Gastroesophageal sphincter (tissue), 4 donors: ENCODE results near the gene GPLD1. TPM values are rescaled to one million over a fixed set of nuclear protein-coding genes. Genes with fewer than 3 reads are reported as not detected.

ENCODE experiments used
- ATAC-seq: fragments of 150-250 bp; one replicate; pipeline ENCODE4 v1.9.1; 2016; ENCODE audit warnings: mild to moderate bottlenecking, moderate library complexity
- H3K27ac ChIP-seq, 4 donors: fragments of 200-600 bp; sonication (generic) in 3 of 4; 1 replicate in 3 of 4; 2 replicates in 1 of 4; pipeline ENCODE4 v1.5.1; 2016 to 2019
- H3K27me3 ChIP-seq: fragments of 200-600 bp; sonication (generic); one replicate; pipeline ENCODE4 v1.5.1; 2019
- H3K36me3 ChIP-seq, 2 donors: fragments of 200-600 bp; sonication (generic); one replicate each; pipeline ENCODE4 v1.5.1; 2019; ENCODE audit warnings: control low read depth in 1 of 2
- H3K4me1 ChIP-seq, 3 donors: fragments of 200-600 bp; sonication (generic); 1 replicate in 2 of 3; 2 replicates in 1 of 3; pipeline ENCODE4 v1.5.1; 2016 to 2019; ENCODE audit warnings: control low read depth in 2 of 3
- H3K4me3 ChIP-seq, 2 donors: fragments of 200-600 bp; sonication (generic); one replicate each; pipeline ENCODE4 v1.5.1; 2019; ENCODE audit warnings: mild to moderate bottlenecking in 1 of 2, moderate library complexity in 1 of 2
- H3K9me3 ChIP-seq, 3 donors: fragments of 200-600 bp; sonication (generic); one replicate each; pipeline ENCODE4 v1.5.1; 2017 to 2019; ENCODE audit warnings: control low read depth in 2 of 3
- EP300 ChIP-seq: sonication (generic); formaldehyde crosslinking; IDR thresholded peaks from one replicate; pipeline ENCODE4 v1.6.1; 2017; ENCODE audit warnings: antibody characterized with exemption, mild to moderate bottlenecking
- POLR2A ChIP-seq, 2 donors: fragments of 450-650 bp; IDR thresholded peaks; one replicate each; pipeline ENCODE4 v1.6.1; 2017; ENCODE audit warnings: antibody characterized with exemption in 2 of 2, mild to moderate bottlenecking in 2 of 2, moderate library complexity in 1 of 2
- POLR2AphosphoS5 ChIP-seq: sonication (generic); formaldehyde crosslinking; IDR thresholded peaks from one replicate; pipeline ENCODE4 v1.6.1; 2017; ENCODE audit warnings: antibody characterized with exemption
- WGBS, 2 donors: methylation state at CpG; one replicate each; pipeline ENCODE4 v1.1.5; 2018; ENCODE audit warnings: low coverage in 1 of 2; 5-methylcytosine and 5-hydroxymethylcytosine counted together
- total RNA-seq, 4 donors: library from RNA; depleted of rRNA; stranded (reverse); fragments of >200 nt; gene quantifications; one replicate each; pipeline ENCODE4 v1.1.0, GENCODE V29; 2016
- TF ChIP-seq, protein P1 (sequence below), 4 experiments: fragments of 200-600 bp in 2 of 4; fragments of 450-650 bp in 2 of 4; sonication (generic) in 1 of 4; IDR thresholded peaks; one replicate each; pipeline ENCODE4 v1.5.1; 2017 to 2019; ENCODE audit warnings: antibody characterized with exemption in 4 of 4, mild to moderate bottlenecking in 2 of 4, moderate library complexity in 2 of 4

Gene GPLD1
- total RNA-seq, 4 donors from 2014 or later = 3.8 to 7.8 (median 5.6) TPM

DNA sequence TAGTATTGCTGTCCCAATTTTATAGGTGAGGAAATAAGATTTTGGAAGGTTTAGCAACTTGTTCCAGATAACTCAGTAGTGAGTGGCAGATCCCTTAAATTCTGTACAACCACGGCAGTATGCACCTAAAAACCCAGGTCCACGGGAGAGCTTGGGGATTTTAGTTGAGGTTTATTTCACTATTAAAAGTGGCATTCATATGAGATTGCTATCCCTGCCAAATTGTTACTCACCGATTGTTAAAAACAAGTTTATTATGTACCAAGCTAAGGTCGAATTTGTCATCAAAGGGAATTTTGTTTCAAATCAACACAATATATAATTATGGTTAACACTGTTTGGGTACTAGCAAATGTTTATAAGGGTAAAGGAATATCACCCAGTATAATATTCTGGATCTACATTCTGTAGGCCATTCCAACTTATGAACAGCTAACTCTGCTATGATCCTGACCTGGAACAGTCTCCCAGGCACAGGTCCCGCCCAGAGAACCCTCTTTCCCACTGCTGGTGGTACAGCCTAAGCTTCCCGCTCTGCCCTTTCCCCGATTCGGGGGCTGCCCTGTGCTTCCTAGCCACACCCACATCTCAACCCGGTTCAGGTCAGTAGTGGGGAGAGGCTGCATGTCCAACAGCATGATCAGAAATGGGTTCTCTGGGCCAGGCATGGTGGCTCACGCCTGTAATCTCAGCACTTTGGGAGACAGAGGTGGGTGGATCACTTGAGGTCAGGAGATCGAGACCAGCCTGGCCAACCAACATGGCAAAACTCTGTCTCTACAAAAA, 24.9 kb downstream of the GPLD1 start:
- H3K27ac ChIP-seq = no peak overlapping the region
- no peak overlapping the region for H3K4me3 ChIP-seq
- H3K36me3 ChIP-seq = peaks cover 0 to 18% of the 10 kb centered on the region in 2 donors
- no peak for TF ChIP-seq EP300
- TF ChIP-seq POLR2A (IDR thresholded peaks at IDR 0.05) = no peak
- TF ChIP-seq, protein P1, sequence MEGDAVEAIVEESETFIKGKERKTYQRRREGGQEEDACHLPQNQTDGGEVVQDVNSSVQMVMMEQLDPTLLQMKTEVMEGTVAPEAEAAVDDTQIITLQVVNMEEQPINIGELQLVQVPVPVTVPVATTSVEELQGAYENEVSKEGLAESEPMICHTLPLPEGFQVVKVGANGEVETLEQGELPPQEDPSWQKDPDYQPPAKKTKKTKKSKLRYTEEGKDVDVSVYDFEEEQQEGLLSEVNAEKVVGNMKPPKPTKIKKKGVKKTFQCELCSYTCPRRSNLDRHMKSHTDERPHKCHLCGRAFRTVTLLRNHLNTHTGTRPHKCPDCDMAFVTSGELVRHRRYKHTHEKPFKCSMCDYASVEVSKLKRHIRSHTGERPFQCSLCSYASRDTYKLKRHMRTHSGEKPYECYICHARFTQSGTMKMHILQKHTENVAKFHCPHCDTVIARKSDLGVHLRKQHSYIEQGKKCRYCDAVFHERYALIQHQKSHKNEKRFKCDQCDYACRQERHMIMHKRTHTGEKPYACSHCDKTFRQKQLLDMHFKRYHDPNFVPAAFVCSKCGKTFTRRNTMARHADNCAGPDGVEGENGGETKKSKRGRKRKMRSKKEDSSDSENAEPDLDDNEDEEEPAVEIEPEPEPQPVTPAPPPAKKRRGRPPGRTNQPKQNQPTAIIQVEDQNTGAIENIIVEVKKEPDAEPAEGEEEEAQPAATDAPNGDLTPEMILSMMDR (IDR thresholded peaks at IDR 0.05) = no peak
- no peak for TF ChIP-seq POLR2AphosphoS5
- H3K27me3 ChIP-seq = no peaks in the 10 kb centered on the region
- no peaks in the 10 kb centered on the region for H3K9me3 ChIP-seq
- H3K4me1 ChIP-seq = no peaks in the 10 kb centered on the region
- WGBS, 2 donors = 84 to 92% methylated on average over 3 to 8 of the region's 11 CpGs
- no peak for ATAC-seq

GRCh38 chr6:24460966-24461365, 28.4 kb downstream of the GPLD1 start:
- Histone ChIP-seq H3K9me3 (no peaks in the 10 kb centered on the region), H3K4me3 (no peak overlapping the region), H3K36me3 (peaks cover 0 to 35% of the 10 kb centered on the region in 2 donors), H3K27ac (no peak overlapping the region), H3K27me3 (no peaks in the 10 kb centered on the region), H3K4me1 (no peaks in the 10 kb centered on the region)
- TF ChIP-seq, protein P1 (IDR thresholded peaks at IDR 0.05) = no peak
- TF ChIP-seq EP300 (no peak), POLR2A (IDR thresholded peaks at IDR 0.05) (no peak), POLR2AphosphoS5 (no peak)
- 67 to 74% methylated on average over 2 of the region's 4 CpGs for WGBS, 2 donors
- ATAC-seq = no peak

DNA sequence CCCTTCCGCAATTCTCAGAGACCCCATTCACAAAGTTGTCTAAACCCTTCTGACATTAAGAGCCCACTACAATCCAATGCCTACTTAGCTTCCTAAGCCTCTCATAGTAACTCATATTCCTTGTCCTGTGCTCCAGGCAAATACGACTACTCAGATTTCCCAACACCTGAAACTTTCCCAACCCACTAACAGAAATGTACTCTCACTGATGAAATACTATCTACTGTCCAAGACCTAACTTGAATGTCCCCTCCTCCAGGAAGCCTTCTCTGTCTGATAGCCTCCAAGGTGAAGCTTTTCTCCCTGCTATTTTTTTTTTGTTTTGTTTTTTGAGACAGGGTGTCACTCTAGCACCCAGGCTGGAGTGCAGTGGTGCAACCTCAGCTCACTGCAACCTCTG, 30.4 kb downstream of the GPLD1 start:
- 76 to 100% methylated on average over 2 of the region's 2 CpGs for WGBS, 2 donors
- H3K4me3 ChIP-seq = no peak overlapping the region
- no peaks in the 10 kb centered on the region for H3K4me1 ChIP-seq
- H3K9me3 ChIP-seq = no peaks in the 10 kb centered on the region
- peaks cover 0 to 26% of the 10 kb centered on the region in 2 donors for H3K36me3 ChIP-seq
- no peak for ATAC-seq
- H3K27ac ChIP-seq = no peak overlapping the region
- TF ChIP-seq POLR2AphosphoS5 (no peak), EP300 (no peak)
- TF ChIP-seq, protein P1 (IDR thresholded peaks at IDR 0.05) = no peak
- H3K27me3 ChIP-seq = no peaks in the 10 kb centered on the region

DNA sequence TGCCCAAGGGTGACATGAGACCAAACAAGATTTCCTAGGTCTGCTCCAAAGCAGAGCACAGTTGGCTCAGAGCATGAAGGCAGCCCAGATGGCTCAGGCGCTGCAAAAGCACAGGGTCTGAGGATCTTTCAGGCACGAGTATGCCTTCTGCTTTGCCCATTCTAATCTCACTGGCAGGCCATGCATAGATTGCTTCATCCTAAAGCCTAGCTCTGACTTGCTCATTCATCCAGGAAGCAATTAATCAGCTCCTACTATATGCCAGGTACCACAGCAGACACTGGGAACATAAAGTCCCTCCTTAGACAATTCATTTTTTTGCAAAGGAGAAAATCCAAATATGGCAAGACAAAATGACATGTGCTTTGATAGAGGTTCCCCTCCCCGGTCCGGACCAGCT, 31.2 kb downstream of the GPLD1 start:
- no peak for ATAC-seq
- Histone ChIP-seq H3K27ac (no peak overlapping the region), H3K4me1 (no peaks in the 10 kb centered on the region), H3K27me3 (no peaks in the 10 kb centered on the region), H3K9me3 (no peaks in the 10 kb centered on the region), H3K4me3 (no peak overlapping the region), H3K36me3 (peaks cover 0 to 26% of the 10 kb centered on the region in 2 donors)
- TF ChIP-seq POLR2A (IDR thresholded peaks at IDR 0.05) (no peak), EP300 (no peak)
- WGBS, 2 donors = 55% methylated on average over 2 of the region's 4 CpGs; no CpG with 5 or more reads in 1 of the 2 donors

DNA sequence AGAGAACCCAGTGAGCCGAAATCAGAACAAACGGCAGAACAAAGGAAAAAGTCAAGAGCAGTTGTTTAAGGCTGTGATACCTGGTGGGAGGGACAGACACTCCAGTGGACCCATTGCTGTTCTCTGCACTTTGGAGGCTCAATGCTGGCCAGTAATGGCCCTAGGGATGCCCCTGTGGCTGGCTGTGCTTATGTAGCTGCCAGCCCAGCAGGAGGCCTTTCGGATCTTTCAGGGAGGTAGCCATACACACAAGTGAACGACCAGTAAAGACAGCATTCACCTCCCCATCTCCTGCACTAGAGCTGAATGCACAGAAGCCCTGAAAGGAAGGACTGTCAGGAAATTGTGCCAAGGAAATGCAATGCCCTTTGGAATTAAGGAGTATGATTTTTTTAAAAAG, 34.3 kb downstream of the GPLD1 start:
- TF ChIP-seq POLR2AphosphoS5 = no peak
- no peak for TF ChIP-seq POLR2A (IDR thresholded peaks at IDR 0.05)
- TF ChIP-seq EP300 = no peak
- TF ChIP-seq, protein P1 (IDR thresholded peaks at IDR 0.05) = no peak
- WGBS, 2 donors = 78 to 83% methylated on average over 2 to 4 of the region's 4 CpGs
- Histone ChIP-seq H3K36me3 (peaks cover 0 to 26% of the 10 kb centered on the region in 2 donors), H3K4me3 (no peak overlapping the region), H3K27ac (no peak overlapping the region), H3K4me1 (no peaks in the 10 kb centered on the region), H3K9me3 (no peaks in the 10 kb centered on the region), H3K27me3 (no peaks in the 10 kb centered on the region)
- ATAC-seq = no peak
